Adrenal gland (tissue), 12 donors: Measurements from ENCODE around the gene B4GALNT3. TPM values are rescaled to one million over a fixed set of nuclear protein-coding genes. Genes with fewer than 3 reads are reported as not detected.

ENCODE experiments used
- DNase-seq, 7 donors: peaks; one replicate each; pipeline ENCODE4 v3.0.0-alpha.2; 2019 to 2020
- H3K27ac ChIP-seq, 5 donors: fragments of 200-600 bp; sonication (generic) in 4 of 5; 1 replicate in 3 of 5; 2 replicates in 2 of 5; pipeline versions ENCODE4 v1.5.1 to v1.8.0; 2016 to 2020; ENCODE audit warnings: mild to moderate bottlenecking in 1 of 5
- H3K27me3 ChIP-seq: fragments of 200-600 bp; 2 replicates; pipeline ENCODE4 v1.8.0; 2021
- H3K36me3 ChIP-seq, 2 donors: fragments of 200-600 bp; replicated peaks in 1 of 2; 1 replicate in 1 of 2; 2 replicates in 1 of 2; pipeline versions ENCODE4 v1.5.1 to v1.8.0; 2018 to 2022
- H3K4me1 ChIP-seq, 2 donors: fragments of 200-600 bp; replicated peaks in 1 of 2; 1 replicate in 1 of 2; 2 replicates in 1 of 2; pipeline versions ENCODE4 v1.5.1 to v1.8.0; 2018 to 2021
- H3K4me3 ChIP-seq, 4 donors: fragments of 200-600 bp; sonication (generic) in 3 of 4; one replicate each; pipeline ENCODE4 v1.5.1; 2016 to 2018
- H3K9me3 ChIP-seq, 3 donors: fragments of 200-600 bp; sonication (generic) in 1 of 3; replicated peaks in 1 of 3; 1 replicate in 2 of 3; 2 replicates in 1 of 3; pipeline versions ENCODE4 v1.5.1 to v1.8.0; 2016 to 2021
- CTCF ChIP-seq, 6 experiments: fragments of 450-650 bp in 4 of 6; fragments of 200-600 bp in 2 of 6; sonication (generic) in 1 of 6; IDR thresholded peaks; 1 replicate in 5 of 6; 2 replicates in 1 of 6; pipeline versions ENCODE4 v1.5.1 to v1.8.0; 2016 to 2021; ENCODE audit warnings: antibody characterized with exemption in 6 of 6, mild to moderate bottlenecking in 2 of 6, moderate library complexity in 1 of 6
- POLR2A ChIP-seq, 2 donors: fragments of 450-650 bp; IDR thresholded peaks; one replicate each; pipeline ENCODE4 v1.6.1; 2017; ENCODE audit warnings: antibody characterized with exemption in 2 of 2, mild to moderate bottlenecking in 2 of 2, moderate library complexity in 1 of 2
- WGBS, 4 donors: extraction: QIAGEN DNeasy Blood & Tissue Kit in 2 of 4; methylation state at CpG; one replicate each; pipeline versions ENCODE4 v1.1.5 to v1.1.7; 2013 to 2017; 5-methylcytosine and 5-hydroxymethylcytosine counted together
- intact Hi-C, 2 donors: fragments of 100-400 bp; cut with DNase I; formaldehyde crosslinking; loops; one replicate each; pipeline versions ENCODE4 v1.14.1 to v1.15.0; 2022 to 2023
- polyA plus RNA-seq, 3 donors: library from polyadenylated mRNA; stranded (reverse); fragments of 200-250 nt in 2 of 3; fragments of 350-450 nt in 1 of 3; fragmentation: Illumina TruSeq in 1 of 3; extraction: RNeasy Lipid Tissue Mini Kit (QIAGEN cat#74804) in 1 of 3; gene quantifications; one replicate each; pipeline ENCODE4 v1.2.3, GENCODE V29; 2013 to 2014
- total RNA-seq, 9 donors: library from RNA; depleted of rRNA in 4 of 9; stranded (reverse); fragments of >200 nt in 4 of 9; fragments of 120-200 nt in 1 of 9; fragmentation: NEBNext Ultra II Directional in 1 of 9; extraction: Animal tissue kit (Norgen Biotek cat#: 25700) in 1 of 9; gene quantifications; one replicate each; pipeline versions ENCODE4 v1.1.0 to v1.2.4, GENCODE V29; 2013 to 2023
- donor health status: healthy with polysubstance abuse.
- donor health status: Bipolar disorder and iron deficiency.
- donor health status: DM: yes; HTN: yes; CAD: no.
- donor health status: DM: no; HTN: no; CAD: no.
- donor health status: DM: no; HTN: no; CAD: no.
- donor health status: DM: yes; HTN: yes; CAD: no.

B4GALNT3 gene
- total and polyA plus RNA-seq, 12 donors = 3.1 to 43.1 (median 28.5) TPM

GRCh38 chr12:530821-531220 is 71.1 kb downstream of the B4GALNT3 start:
- 87 to 94% (median 88%) methylated on average over 6 of the region's 6 CpGs for WGBS, 4 donors
- no peaks in the 10 kb centered on the region for H3K36me3 ChIP-seq
- peaks cover 3 to 9% of the 10 kb centered on the region in 2 donors for H3K4me1 ChIP-seq
- H3K27me3 ChIP-seq = no peaks in the 10 kb centered on the region
- peak overlapping the region in 3 of 5 donors; percentile 23 to 82 (median 50) for H3K27ac ChIP-seq
- intact Hi-C loops = no loop called here
- no peaks in the 10 kb centered on the region for H3K9me3 ChIP-seq
- DNase-seq = no peak
- no peak overlapping the region for H3K4me3 ChIP-seq
- TF ChIP-seq POLR2A (IDR thresholded peaks at IDR 0.05) (no peak), CTCF (IDR thresholded peaks at IDR 0.05) (no peak)

GRCh38 chr12:531951-532585 is 72.3 kb downstream of the B4GALNT3 start:
- TF ChIP-seq CTCF (IDR thresholded peaks at IDR 0.05) (no peak), POLR2A (IDR thresholded peaks at IDR 0.05) (no peak)
- Histone ChIP-seq H3K4me3 (no peak overlapping the region), H3K27me3 (no peaks in the 10 kb centered on the region), H3K36me3 (no peaks in the 10 kb centered on the region), H3K9me3 (no peaks in the 10 kb centered on the region), H3K4me1 (peaks cover 3 to 9% of the 10 kb centered on the region in 2 donors), H3K27ac (no peak overlapping the region)
- intact Hi-C loops = no loop called here
- DNase-seq = no peak
- WGBS, 4 donors = 76 to 88% (median 84%) methylated on average over 3 of the region's 3 CpGs

DNA sequence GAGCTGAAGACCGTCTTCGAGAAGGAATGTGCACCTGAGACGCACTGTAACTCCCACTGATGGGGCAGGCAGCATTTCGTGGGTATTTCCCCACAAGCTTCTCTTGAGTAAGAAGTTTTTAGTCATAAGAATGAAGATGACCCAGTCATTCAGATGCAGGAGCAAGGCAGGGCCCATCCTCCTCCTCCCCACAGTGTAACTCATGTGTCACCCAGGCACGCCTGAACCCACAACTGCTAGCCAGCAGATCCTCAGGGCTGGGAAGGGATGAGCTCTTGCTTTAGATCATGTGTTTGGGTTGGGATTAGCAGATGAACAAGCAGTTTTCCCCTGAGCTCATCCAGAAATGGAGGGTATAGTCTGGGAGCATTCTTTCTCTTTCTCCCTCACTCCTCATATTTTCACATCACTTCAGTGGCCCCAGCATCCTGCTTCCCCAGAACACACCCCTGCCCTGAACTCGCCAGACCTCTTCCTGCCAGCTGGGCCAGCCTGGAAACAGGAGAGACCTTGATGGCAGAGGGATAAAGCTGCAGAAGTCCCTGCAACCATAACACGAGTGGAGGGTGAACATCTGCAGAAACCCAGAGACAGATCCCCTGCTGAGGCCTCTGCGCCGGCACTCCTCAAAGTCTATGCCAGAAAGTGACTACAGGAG is 73.3 kb downstream of the B4GALNT3 start:
- Histone ChIP-seq H3K36me3 (no peaks in the 10 kb centered on the region), H3K27ac (no peak overlapping the region), H3K4me1 (peaks cover 3 to 11% of the 10 kb centered on the region in 2 donors), H3K4me3 (no peak overlapping the region), H3K27me3 (no peaks in the 10 kb centered on the region), H3K9me3 (no peaks in the 10 kb centered on the region)
- peak in 3 of 7 donors; percentile 36 to 48 (median 48) for DNase-seq
- WGBS, 4 donors = 82 to 95% (median 90%) methylated on average over 5 to 9 of the region's 9 CpGs
- intact Hi-C loops = no loop called here
- TF ChIP-seq CTCF (IDR thresholded peaks at IDR 0.05) = no peak
- no peak for TF ChIP-seq POLR2A (IDR thresholded peaks at IDR 0.05)

GRCh38 chr12:533718-534117 is 74.0 kb downstream of the B4GALNT3 start:
- DNase-seq = no peak
- peaks cover 6 to 18% of the 10 kb centered on the region in 2 donors for H3K4me1 ChIP-seq
- H3K27ac ChIP-seq = no peak overlapping the region
- TF ChIP-seq CTCF (IDR thresholded peaks at IDR 0.05) (no peak), POLR2A (IDR thresholded peaks at IDR 0.05) (no peak)
- H3K9me3 ChIP-seq = no peaks in the 10 kb centered on the region
- no peak overlapping the region for H3K4me3 ChIP-seq
- no peaks in the 10 kb centered on the region for H3K27me3 ChIP-seq
- intact Hi-C loops = no loop called here
- no peaks in the 10 kb centered on the region for H3K36me3 ChIP-seq
- WGBS, 4 donors = 93 to 94% (median 93%) methylated on average over 10 to 14 of the region's 14 CpGs
